Mucosa of rectum (tissue), 2 donors: ENCODE measurements around the gene SLC16A11.

Source experiments
- H3K27ac ChIP-seq, 2 donors: one replicate each; pipeline ENCODE4 v1.7.0; 2013; ENCODE audit warnings: inconsistent platforms in 2 of 2, low read depth in 2 of 2, low read length in 2 of 2
- H3K27me3 ChIP-seq, 2 donors: one replicate each; pipeline ENCODE4 v1.7.0; 2013; ENCODE audit warnings: low read length in 2 of 2; ENCODE audit not compliant: control insufficient read depth in 2 of 2, insufficient read depth in 2 of 2
- H3K36me3 ChIP-seq, 2 donors: one replicate each; pipeline ENCODE4 v1.7.0; 2013; ENCODE audit warnings: low read length in 2 of 2; ENCODE audit not compliant: control insufficient read depth in 2 of 2, insufficient read depth in 2 of 2
- H3K4me1 ChIP-seq, 2 donors: one replicate each; pipeline ENCODE4 v1.7.0; 2013; ENCODE audit warnings: low read length in 2 of 2, mild to moderate bottlenecking in 1 of 2; ENCODE audit not compliant: control insufficient read depth in 2 of 2, insufficient read depth in 2 of 2
- H3K4me3 ChIP-seq, 2 donors: one replicate each; pipeline ENCODE4 v1.7.0; 2013; ENCODE audit warnings: low read length in 2 of 2
- H3K9ac ChIP-seq, 2 donors: one replicate each; pipeline ENCODE4 v1.7.0; 2013; ENCODE audit warnings: low read length in 2 of 2, low read depth in 1 of 2, mild to moderate bottlenecking in 1 of 2
- H3K9me3 ChIP-seq, 2 donors: one replicate each; pipeline ENCODE4 v1.7.0; 2013; ENCODE audit warnings: low read length in 2 of 2; ENCODE audit not compliant: control insufficient read depth in 2 of 2
- donor health status: healthy.
- donor health status: Normal muscosa, but diverticular disease.

The SLC16A11 gene

GRCh38 chr17:7078711-7079110 is 34.8 kb upstream of the SLC16A11 start:
- peak overlapping the region in 1 of 2 donors; percentile 31 for H3K4me3 ChIP-seq

GRCh38 chr17:7077911-7078546 is 34.1 kb upstream of the SLC16A11 start:
- no peaks in the 10 kb centered on the region for H3K4me1 ChIP-seq

More at GRCh38 chr17:7078711-7079110, 34.8 kb upstream of the SLC16A11 start:
- Histone ChIP-seq H3K9me3 (no peaks in the 10 kb centered on the region), H3K27ac (no peak overlapping the region), H3K4me1 (no peaks in the 10 kb centered on the region), H3K9ac (no peak overlapping the region), H3K36me3 (no peaks in the 10 kb centered on the region), H3K27me3 (no peaks in the 10 kb centered on the region)

GRCh38 chr17:7074931-7075330 is 31.0 kb upstream of the SLC16A11 start:
- no peaks in the 10 kb centered on the region for H3K4me1 ChIP-seq
- H3K9me3 ChIP-seq, result no peaks in the 10 kb centered on the region
- H3K36me3 ChIP-seq, result no peaks in the 10 kb centered on the region
- no peak overlapping the region for H3K4me3 ChIP-seq
- H3K27ac ChIP-seq, result no peak overlapping the region
- H3K9ac ChIP-seq, result no peak overlapping the region
- H3K27me3 ChIP-seq, result no peaks in the 10 kb centered on the region

More at GRCh38 chr17:7077911-7078546, 34.1 kb upstream of the SLC16A11 start:
- Histone ChIP-seq H3K9me3 (no peaks in the 10 kb centered on the region), H3K9ac (no peak overlapping the region), H3K4me3 (no peak overlapping the region), H3K27me3 (no peaks in the 10 kb centered on the region), H3K36me3 (no peaks in the 10 kb centered on the region), H3K27ac (no peak overlapping the region)

GRCh38 chr17:7072406-7072805 is 28.5 kb upstream of the SLC16A11 start:
- Histone ChIP-seq H3K27ac (no peak overlapping the region), H3K4me3 (no peak overlapping the region), H3K27me3 (no peaks in the 10 kb centered on the region), H3K9me3 (peaks cover 0 to 3% of the 10 kb centered on the region in 2 donors), H3K4me1 (no peaks in the 10 kb centered on the region), H3K9ac (no peak overlapping the region), H3K36me3 (no peaks in the 10 kb centered on the region)

GRCh38 chr17:7070712-7071111 is 26.8 kb upstream of the SLC16A11 start:
- Histone ChIP-seq H3K27me3 (no peaks in the 10 kb centered on the region), H3K9me3 (peaks cover 0 to 3% of the 10 kb centered on the region in 2 donors), H3K4me1 (no peaks in the 10 kb centered on the region), H3K9ac (no peak overlapping the region), H3K4me3 (no peak overlapping the region), H3K36me3 (no peaks in the 10 kb centered on the region), H3K27ac (no peak overlapping the region)

- H3K27me3 ChIP-seq, result peaks cover 0 to 2% of the 10 kb centered on the region in 2 donors
- no peaks in the 10 kb centered on the region for H3K36me3 ChIP-seq
- no peak overlapping the region for H3K4me3 ChIP-seq
- H3K4me1 ChIP-seq, result no peaks in the 10 kb centered on the region
- H3K9me3 ChIP-seq, result peaks cover 0 to 3% of the 10 kb centered on the region in 2 donors
- H3K27ac ChIP-seq, result no peak overlapping the region
- H3K9ac ChIP-seq, result no peak overlapping the region
These were observed 24.4 kb upstream of the SLC16A11 start for GRCh38 chr17:7068268-7068667.

GRCh38 chr17:7067198-7067597 is 23.3 kb upstream of the SLC16A11 start:
- Histone ChIP-seq H3K4me1 (no peaks in the 10 kb centered on the region), H3K27ac (no peak overlapping the region), H3K9me3 (peaks cover 0 to 3% of the 10 kb centered on the region in 2 donors), H3K36me3 (no peaks in the 10 kb centered on the region), H3K9ac (no peak overlapping the region), H3K27me3 (peaks cover 0 to 2% of the 10 kb centered on the region in 2 donors), H3K4me3 (no peak overlapping the region)

GRCh38 chr17:7064261-7064660 is 20.4 kb upstream of the SLC16A11 start:
- no peak overlapping the region for H3K27ac ChIP-seq
- no peaks in the 10 kb centered on the region for H3K36me3 ChIP-seq
- no peak overlapping the region for H3K9ac ChIP-seq
- peaks cover 0 to 3% of the 10 kb centered on the region in 2 donors for H3K9me3 ChIP-seq
- H3K4me1 ChIP-seq, result no peaks in the 10 kb centered on the region
- no peak overlapping the region for H3K4me3 ChIP-seq
- H3K27me3 ChIP-seq, result peaks cover 0 to 2% of the 10 kb centered on the region in 2 donors

- Histone ChIP-seq H3K27me3 (peaks cover 0 to 2% of the 10 kb centered on the region in 2 donors), H3K27ac (no peak overlapping the region), H3K4me3 (no peak overlapping the region)
These were observed 19.7 kb upstream of the SLC16A11 start for GRCh38 chr17:7063518-7064094.

GRCh38 chr17:7060165-7060891 is 16.4 kb upstream of the SLC16A11 start:
- H3K9me3 ChIP-seq, result no peaks in the 10 kb centered on the region
- H3K4me3 ChIP-seq, result no peak overlapping the region
- peaks cover 0 to 2% of the 10 kb centered on the region in 2 donors for H3K27me3 ChIP-seq
- no peak overlapping the region for H3K9ac ChIP-seq
- H3K27ac ChIP-seq, result no peak overlapping the region
- H3K4me1 ChIP-seq, result no peaks in the 10 kb centered on the region
- no peaks in the 10 kb centered on the region for H3K36me3 ChIP-seq

More at GRCh38 chr17:7063518-7064094, 19.7 kb upstream of the SLC16A11 start:
- no peaks in the 10 kb centered on the region for H3K4me1 ChIP-seq
- peaks cover 0 to 3% of the 10 kb centered on the region in 2 donors for H3K9me3 ChIP-seq
- no peak overlapping the region for H3K9ac ChIP-seq
- no peaks in the 10 kb centered on the region for H3K36me3 ChIP-seq
